Stimulated activated naive CD4-positive, alpha-beta T cell treated with Interleukin-2 at 50 U/mL for 16 hours (primary cell): Measurements from ENCODE around the gene ARHGEF9.
"Not testable (repeated sequence)": the region's sequence is repeated elsewhere in the genome, so short reads cannot be mapped to it uniquely, and the experiment has no call there.

ENCODE experiments used
- DNase-seq: peaks from one replicate; lab custom pipeline; 2025; lab: John Stamatoyannopoulos, UW

ARHGEF9 gene

GRCh38 chrX:63784902-63785707 lies at the start of gene ARHGEF9:
Gene ARHGEF9 (minus strand): TSS chrX:63785214. CDS start chrX:63785145, 69 bp downstream.
- no peak for DNase-seq

GRCh38 chrX:63825446-63825845 lies 40.4 kb upstream of the ARHGEF9 start:
- not testable (repeated sequence) for DNase-seq

- DNase-seq, result no peak
Observed at GRCh38 chrX:63818156-63818555, 33.1 kb upstream of the ARHGEF9 start.

GRCh38 chrX:63817696-63818095 lies 32.7 kb upstream of the ARHGEF9 start:
- no peak for DNase-seq

GRCh38 chrX:63812823-63813222 lies 27.8 kb upstream of the ARHGEF9 start:
- no peak for DNase-seq

- DNase-seq, result no peak
Observed at GRCh38 chrX:63810746-63811145, 25.7 kb upstream of the ARHGEF9 start.

GRCh38 chrX:63809173-63809572 lies 24.2 kb upstream of the ARHGEF9 start:
- DNase-seq, result no peak

GRCh38 chrX:63795406-63795805 lies 10.4 kb upstream of the ARHGEF9 start:
- DNase-seq, result not testable (repeated sequence)

GRCh38 chrX:63785708-63786040 lies 660 bp upstream of the ARHGEF9 start:
- no peak for DNase-seq

GRCh38 chrX:63784346-63784901 lies 590 bp downstream of the ARHGEF9 start:
- DNase-seq, result no peak

GRCh38 chrX:63782515-63782914 lies 2.5 kb downstream of the ARHGEF9 start:
- DNase-seq, result no peak

GRCh38 chrX:63768760-63769159 lies 16.3 kb downstream of the ARHGEF9 start:
- DNase-seq, result no peak

GRCh38 chrX:63765712-63766111 lies 19.3 kb downstream of the ARHGEF9 start:
- no peak for DNase-seq

GRCh38 chrX:63764946-63765345 lies 20.1 kb downstream of the ARHGEF9 start:
- no peak for DNase-seq

GRCh38 chrX:63761639-63762038 lies 23.4 kb downstream of the ARHGEF9 start:
- no peak for DNase-seq

GRCh38 chrX:63758011-63758410 lies 27.0 kb downstream of the ARHGEF9 start:
- DNase-seq, result no peak

GRCh38 chrX:63755892-63756291 lies 29.1 kb downstream of the ARHGEF9 start:
- DNase-seq, result no peak

GRCh38 chrX:63754860-63755579 lies 30.0 kb downstream of the ARHGEF9 start:
- DNase-seq, result peak; percentile 88

GRCh38 chrX:63754136-63754859 lies 30.7 kb downstream of the ARHGEF9 start:
- DNase-seq, result peak; percentile 10

- no peak for DNase-seq
Observed at GRCh38 chrX:63751481-63751880, 33.5 kb downstream of the ARHGEF9 start.

GRCh38 chrX:63750811-63751210 lies 34.2 kb downstream of the ARHGEF9 start:
- DNase-seq, result no peak

GRCh38 chrX:63747331-63747730 lies 37.7 kb downstream of the ARHGEF9 start:
- DNase-seq, result no peak
